ENCODE data around the gene UNC5B. TPM values are rescaled to one million over a fixed set of nuclear protein-coding genes. Genes with fewer than 3 reads are reported as not detected.

The UNC5B gene
- total and polyA plus RNA-seq, 2 donors = 2.2 to 4.2 TPM

GRCh38 chr10:71330789-71331404, 118.5 kb downstream of the UNC5B start:
- Histone ChIP-seq H3K36me3 (ENCODE audit: control insufficient read depth in 2 of 2, insufficient read depth in 2 of 2, low read length in 1 of 2) (peaks cover 6 to 11% of the 10 kb centered on the region in 2 donors), H3K27ac (ENCODE audit: low read depth in 1 of 2, low read length in 1 of 2) (no peak overlapping the region), H3K4me1 (ENCODE audit: control insufficient read depth in 2 of 2, insufficient read depth in 2 of 2, low read length in 2 of 2) (peaks cover 0 to 11% of the 10 kb centered on the region in 2 donors), H3K9me3 (ENCODE audit: control insufficient read depth in 2 of 2, insufficient read depth in 1 of 2, low read length in 1 of 2) (no peaks in the 10 kb centered on the region), H3K27me3 (ENCODE audit: control insufficient read depth in 2 of 2, insufficient read depth in 1 of 2, low read length in 1 of 2) (no peaks in the 10 kb centered on the region), H3K4me3 (ENCODE audit: low read length in 2 of 2) (no peak overlapping the region)
- WGBS = 84% methylated on average over 4 of the region's 4 CpGs
- no peak for DNase-seq (ENCODE audit: low read depth in 6 of 9, low spot score in 9 of 9)

GRCh38 chr10:71331736-71332135, 119.4 kb downstream of the UNC5B start:
- no peaks in the 10 kb centered on the region for H3K9me3 ChIP-seq (ENCODE audit: control insufficient read depth in 2 of 2, insufficient read depth in 1 of 2, low read length in 1 of 2)
- H3K4me3 ChIP-seq (ENCODE audit: low read length in 2 of 2) = no peak overlapping the region
- peaks cover 0 to 11% of the 10 kb centered on the region in 2 donors for H3K4me1 ChIP-seq (ENCODE audit: control insufficient read depth in 2 of 2, insufficient read depth in 2 of 2, low read length in 2 of 2)
- DNase-seq (ENCODE audit: low read depth in 6 of 9, low spot score in 9 of 9) = no peak
- H3K27ac ChIP-seq (ENCODE audit: low read depth in 1 of 2, low read length in 1 of 2) = no peak overlapping the region
- no peaks in the 10 kb centered on the region for H3K27me3 ChIP-seq (ENCODE audit: control insufficient read depth in 2 of 2, insufficient read depth in 1 of 2, low read length in 1 of 2)
- 93% methylated on average over 4 of the region's 4 CpGs for WGBS
- H3K36me3 ChIP-seq (ENCODE audit: control insufficient read depth in 2 of 2, insufficient read depth in 2 of 2, low read length in 1 of 2) = peaks cover 4 to 11% of the 10 kb centered on the region in 2 donors

DNA sequence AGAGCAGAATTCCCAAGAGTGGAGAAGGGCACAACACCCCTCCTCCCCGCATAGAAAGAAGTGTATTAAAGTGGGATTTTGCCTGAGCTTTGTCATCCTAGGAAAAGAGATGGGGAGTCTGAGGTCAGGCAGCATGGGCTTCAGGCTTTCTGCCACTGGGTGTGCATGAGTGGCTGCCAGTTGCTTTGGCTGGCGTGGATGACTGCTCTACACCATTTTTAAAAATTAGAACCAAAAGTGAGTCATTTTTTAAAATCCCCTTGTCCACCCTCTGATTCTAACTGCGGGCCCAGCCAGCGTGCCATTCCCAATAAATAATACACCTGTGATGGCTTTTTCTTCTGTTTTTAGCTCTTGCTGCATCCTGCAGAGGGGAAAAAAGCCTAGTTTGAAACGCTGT, 120.1 kb downstream of the UNC5B start:
- whole genome bisulfite sequencing = 90% methylated on average over 5 of the region's 5 CpGs
- Histone ChIP-seq H3K27ac (ENCODE audit: low read depth in 1 of 2, low read length in 1 of 2) (peak overlapping the region in 1 of 2 donors; percentile 9), H3K4me1 (ENCODE audit: control insufficient read depth in 2 of 2, insufficient read depth in 2 of 2, low read length in 2 of 2) (peaks cover 0 to 11% of the 10 kb centered on the region in 2 donors)

DNA sequence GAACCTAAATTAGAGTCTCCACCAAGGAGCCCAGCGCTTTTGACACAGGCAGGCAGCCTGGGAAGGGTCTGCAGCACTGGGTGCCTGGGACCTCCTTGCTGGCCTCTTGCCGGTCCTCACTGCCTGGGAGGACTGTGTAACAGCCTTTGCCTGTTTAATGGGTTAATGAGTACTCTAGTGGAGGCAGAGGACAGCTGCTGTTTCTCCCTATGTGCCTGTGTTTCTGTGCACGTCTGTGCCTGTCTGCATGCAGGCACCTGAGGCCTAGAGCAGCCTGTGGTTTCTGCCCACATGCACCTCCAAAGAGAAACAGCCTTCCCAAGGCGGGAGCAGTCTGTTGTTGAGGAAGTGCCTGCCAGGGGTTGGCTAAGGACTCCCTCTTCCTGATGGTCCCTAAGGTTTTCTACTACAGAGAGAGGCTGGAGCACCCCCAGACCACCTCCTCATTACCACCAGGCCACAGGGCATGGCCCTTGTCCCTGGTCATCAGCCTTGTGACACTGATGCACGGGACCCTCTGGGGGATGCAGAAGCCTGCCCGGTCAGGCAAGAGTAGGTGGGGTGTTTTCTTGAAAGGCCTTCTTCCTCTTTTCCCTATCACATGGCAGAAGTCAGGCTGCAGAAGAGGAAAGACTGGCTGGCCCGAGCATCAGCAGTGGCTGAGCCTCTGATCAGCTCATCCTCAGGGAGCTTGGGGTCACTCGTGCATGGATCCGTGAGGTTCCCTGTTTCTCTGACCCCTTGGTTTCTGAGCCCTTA, 120.9 kb downstream of the UNC5B start:
- no peak for DNase-seq (ENCODE audit: low read depth in 6 of 9, low spot score in 9 of 9)
- no peaks in the 10 kb centered on the region for H3K27me3 ChIP-seq (ENCODE audit: control insufficient read depth in 2 of 2, insufficient read depth in 1 of 2, low read length in 1 of 2)
- no peak overlapping the region for H3K4me3 ChIP-seq (ENCODE audit: low read length in 2 of 2)
- peaks cover 2 to 9% of the 10 kb centered on the region in 2 donors for H3K36me3 ChIP-seq (ENCODE audit: control insufficient read depth in 2 of 2, insufficient read depth in 2 of 2, low read length in 1 of 2)
- no peaks in the 10 kb centered on the region for H3K9me3 ChIP-seq (ENCODE audit: control insufficient read depth in 2 of 2, insufficient read depth in 1 of 2, low read length in 1 of 2)
- peak overlapping the region in 1 of 2 donors; percentile 55 for H3K27ac ChIP-seq (ENCODE audit: low read depth in 1 of 2, low read length in 1 of 2)
- H3K4me1 ChIP-seq (ENCODE audit: control insufficient read depth in 2 of 2, insufficient read depth in 2 of 2, low read length in 2 of 2) = peaks cover 0 to 11% of the 10 kb centered on the region in 2 donors
- 54% methylated on average over 9 of the region's 9 CpGs for WGBS

More for the DNA sequence above, 120.1 kb downstream of the UNC5B start:
- no peak for DNase-seq (ENCODE audit: low read depth in 6 of 9, low spot score in 9 of 9)
- H3K9me3 ChIP-seq (ENCODE audit: control insufficient read depth in 2 of 2, insufficient read depth in 1 of 2, low read length in 1 of 2) = no peaks in the 10 kb centered on the region
- no peak overlapping the region for H3K4me3 ChIP-seq (ENCODE audit: low read length in 2 of 2)
- no peaks in the 10 kb centered on the region for H3K27me3 ChIP-seq (ENCODE audit: control insufficient read depth in 2 of 2, insufficient read depth in 1 of 2, low read length in 1 of 2)
- H3K36me3 ChIP-seq (ENCODE audit: control insufficient read depth in 2 of 2, insufficient read depth in 2 of 2, low read length in 1 of 2) = peaks cover 2 to 11% of the 10 kb centered on the region in 2 donors

GRCh38 chr10:71334221-71334791, 121.9 kb downstream of the UNC5B start:
- Histone ChIP-seq H3K27ac (ENCODE audit: low read depth in 1 of 2, low read length in 1 of 2) (no peak overlapping the region), H3K9me3 (ENCODE audit: control insufficient read depth in 2 of 2, insufficient read depth in 1 of 2, low read length in 1 of 2) (no peaks in the 10 kb centered on the region), H3K36me3 (ENCODE audit: control insufficient read depth in 2 of 2, insufficient read depth in 2 of 2, low read length in 1 of 2) (peaks cover 4 to 5% of the 10 kb centered on the region in 2 donors), H3K4me1 (ENCODE audit: control insufficient read depth in 2 of 2, insufficient read depth in 2 of 2, low read length in 2 of 2) (peaks cover 0 to 11% of the 10 kb centered on the region in 2 donors), H3K4me3 (ENCODE audit: low read length in 2 of 2) (no peak overlapping the region), H3K27me3 (ENCODE audit: control insufficient read depth in 2 of 2, insufficient read depth in 1 of 2, low read length in 1 of 2) (no peaks in the 10 kb centered on the region)
- WGBS = 93% methylated on average over 12 of the region's 12 CpGs
- DNase-seq (ENCODE audit: low read depth in 6 of 9, low spot score in 9 of 9) = no peak

GRCh38 chr10:71335173-71335708, 122.9 kb downstream of the UNC5B start:
- no peak overlapping the region for H3K27ac ChIP-seq (ENCODE audit: low read depth in 1 of 2, low read length in 1 of 2)
- 95% methylated on average over 15 of the region's 15 CpGs for WGBS
- H3K36me3 ChIP-seq (ENCODE audit: control insufficient read depth in 2 of 2, insufficient read depth in 2 of 2, low read length in 1 of 2) = peaks cover 2 to 8% of the 10 kb centered on the region in 2 donors
- no peak overlapping the region for H3K4me3 ChIP-seq (ENCODE audit: low read length in 2 of 2)
- H3K4me1 ChIP-seq (ENCODE audit: control insufficient read depth in 2 of 2, insufficient read depth in 2 of 2, low read length in 2 of 2) = peaks cover 0 to 11% of the 10 kb centered on the region in 2 donors
- no peaks in the 10 kb centered on the region for H3K9me3 ChIP-seq (ENCODE audit: control insufficient read depth in 2 of 2, insufficient read depth in 1 of 2, low read length in 1 of 2)
- no peaks in the 10 kb centered on the region for H3K27me3 ChIP-seq (ENCODE audit: control insufficient read depth in 2 of 2, insufficient read depth in 1 of 2, low read length in 1 of 2)
- no peak for DNase-seq (ENCODE audit: low read depth in 6 of 9, low spot score in 9 of 9)

DNA sequence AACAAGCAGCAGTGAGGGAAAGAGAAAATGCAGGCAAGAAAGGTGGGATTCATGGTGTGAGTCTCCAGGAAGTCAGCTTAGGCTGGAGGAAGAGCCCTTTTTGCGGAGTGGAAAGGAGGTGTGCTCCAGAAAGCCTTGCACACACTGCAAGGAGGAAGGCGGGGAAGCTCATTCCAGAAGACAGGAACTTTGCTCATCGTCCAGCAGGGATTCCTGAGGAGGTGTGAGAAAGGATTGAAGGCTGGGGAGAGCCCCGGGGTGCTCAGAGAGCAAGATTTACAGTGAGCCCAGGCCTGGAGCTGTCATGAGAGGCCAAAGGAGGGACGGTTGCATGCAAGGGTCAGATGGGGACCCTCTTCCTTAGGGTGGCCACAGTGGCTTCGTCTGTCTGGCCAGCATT, 124.3 kb downstream of the UNC5B start:
- Histone ChIP-seq H3K4me3 (ENCODE audit: low read length in 2 of 2) (no peak overlapping the region), H3K27ac (ENCODE audit: low read depth in 1 of 2, low read length in 1 of 2) (no peak overlapping the region), H3K4me1 (ENCODE audit: control insufficient read depth in 2 of 2, insufficient read depth in 2 of 2, low read length in 2 of 2) (peaks cover 0 to 11% of the 10 kb centered on the region in 2 donors), H3K27me3 (ENCODE audit: control insufficient read depth in 2 of 2, insufficient read depth in 1 of 2, low read length in 1 of 2) (no peaks in the 10 kb centered on the region), H3K9me3 (ENCODE audit: control insufficient read depth in 2 of 2, insufficient read depth in 1 of 2, low read length in 1 of 2) (no peaks in the 10 kb centered on the region), H3K36me3 (ENCODE audit: control insufficient read depth in 2 of 2, insufficient read depth in 2 of 2, low read length in 1 of 2) (peaks cover 2 to 8% of the 10 kb centered on the region in 2 donors)
- no peak for DNase-seq (ENCODE audit: low read depth in 6 of 9, low spot score in 9 of 9)
- 98% methylated on average over 6 of the region's 6 CpGs for WGBS

DNA sequence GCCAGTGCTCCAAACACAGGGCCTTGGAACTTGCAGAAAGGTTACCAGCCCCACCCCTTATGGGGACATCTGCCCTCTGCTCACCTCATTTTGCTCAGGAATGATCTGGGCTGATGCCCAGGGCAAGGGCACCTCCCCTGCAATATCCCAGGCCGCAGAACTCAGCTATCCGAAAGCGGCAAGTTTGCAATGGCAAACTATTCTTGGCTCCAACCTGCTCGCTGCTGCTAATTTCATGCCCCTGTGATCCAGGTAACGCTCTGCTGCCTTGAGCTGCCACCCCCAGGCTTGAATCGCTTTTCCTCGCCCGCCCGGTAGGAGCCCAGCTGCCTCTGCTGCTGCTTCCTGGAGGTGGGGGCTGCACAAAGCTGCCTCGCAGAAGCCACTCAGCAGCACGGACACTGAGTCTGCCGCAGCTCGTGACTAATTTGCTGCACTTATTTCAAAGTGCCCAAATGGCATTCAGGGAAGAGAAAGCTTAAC, 124.9 kb downstream of the UNC5B start:
- 98% methylated on average over 13 of the region's 13 CpGs for WGBS
- Histone ChIP-seq H3K36me3 (ENCODE audit: control insufficient read depth in 2 of 2, insufficient read depth in 2 of 2, low read length in 1 of 2) (peaks cover 2 to 8% of the 10 kb centered on the region in 2 donors), H3K9me3 (ENCODE audit: control insufficient read depth in 2 of 2, insufficient read depth in 1 of 2, low read length in 1 of 2) (no peaks in the 10 kb centered on the region), H3K4me1 (ENCODE audit: control insufficient read depth in 2 of 2, insufficient read depth in 2 of 2, low read length in 2 of 2) (peaks cover 0 to 11% of the 10 kb centered on the region in 2 donors), H3K27me3 (ENCODE audit: control insufficient read depth in 2 of 2, insufficient read depth in 1 of 2, low read length in 1 of 2) (no peaks in the 10 kb centered on the region), H3K4me3 (ENCODE audit: low read length in 2 of 2) (no peak overlapping the region), H3K27ac (ENCODE audit: low read depth in 1 of 2, low read length in 1 of 2) (no peak overlapping the region)
- no peak for DNase-seq (ENCODE audit: low read depth in 6 of 9, low spot score in 9 of 9)
